ENCODE measurements around the gene HMCN1.

- TF ChIP-seq CTCF (IDR thresholded peaks at IDR 0.05) (no peak), EP300 (IDR thresholded peaks at IDR 0.05) (no peak), POLR2A (IDR thresholded peaks at IDR 0.05) (no peak)
These were observed 34.3 kb upstream of the HMCN1 start for GRCh38 chr1:185699874-185700273.
